HG03469 (cell line): ENCODE results near the gene DCLK2.

Source experiments
- ATAC-seq: cut with Tn5 transposase; IDR thresholded peaks from one replicate; pipeline ENCODE4 v1.9.1; 2021; ENCODE audit warnings: mild to moderate bottlenecking, moderate library complexity, moderate number of reproducible peaks; ENCODE audit not compliant: unreplicated experiment

Gene DCLK2

GRCh38 chr4:150256225-150256620 is 178.0 kb downstream of the DCLK2 start:
- ATAC-seq = no peak

DNA sequence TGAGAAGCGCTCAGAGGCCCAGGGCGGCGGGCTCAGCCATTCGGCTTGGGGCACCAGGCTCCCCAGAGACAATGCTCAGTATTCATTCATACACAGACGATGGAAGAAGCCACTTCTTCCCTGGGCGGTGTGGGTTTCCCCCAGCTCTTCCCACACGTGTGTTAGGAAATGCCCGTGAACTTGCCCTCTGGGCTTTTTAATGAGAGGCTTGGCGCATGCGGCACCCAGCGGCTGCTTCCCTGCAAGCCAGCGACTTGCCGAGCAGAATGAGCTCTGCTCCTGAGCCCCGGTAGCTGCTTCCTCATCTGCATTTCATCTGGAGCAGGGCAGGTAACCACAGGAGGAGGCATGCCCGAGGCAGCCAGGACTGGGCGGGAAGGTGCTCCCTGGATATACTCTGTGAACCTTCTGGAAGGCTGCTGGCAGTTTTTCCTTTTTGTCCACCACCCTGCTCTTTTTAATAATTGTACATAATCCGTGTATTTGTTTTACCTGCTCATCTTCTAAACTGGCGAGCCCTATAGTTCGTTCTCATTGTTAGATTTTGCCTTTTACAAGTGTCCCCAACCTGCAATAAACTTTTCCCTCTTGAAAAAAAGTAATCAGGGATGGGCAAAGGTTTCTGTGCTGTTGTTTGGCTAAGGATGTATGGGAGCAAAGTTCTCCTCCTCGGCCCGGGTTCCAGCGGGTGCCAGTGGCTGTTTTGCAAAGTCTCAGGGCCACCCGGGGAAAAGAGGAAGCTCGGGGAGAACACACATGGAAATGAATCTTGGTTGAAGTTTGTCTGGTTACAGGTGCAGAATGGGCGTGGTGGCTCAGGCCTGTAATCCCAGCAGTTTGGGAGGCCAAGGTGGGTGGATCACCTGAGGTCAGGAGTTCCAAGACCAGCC is 178.8 kb downstream of the DCLK2 start:
- no peak for ATAC-seq

DNA sequence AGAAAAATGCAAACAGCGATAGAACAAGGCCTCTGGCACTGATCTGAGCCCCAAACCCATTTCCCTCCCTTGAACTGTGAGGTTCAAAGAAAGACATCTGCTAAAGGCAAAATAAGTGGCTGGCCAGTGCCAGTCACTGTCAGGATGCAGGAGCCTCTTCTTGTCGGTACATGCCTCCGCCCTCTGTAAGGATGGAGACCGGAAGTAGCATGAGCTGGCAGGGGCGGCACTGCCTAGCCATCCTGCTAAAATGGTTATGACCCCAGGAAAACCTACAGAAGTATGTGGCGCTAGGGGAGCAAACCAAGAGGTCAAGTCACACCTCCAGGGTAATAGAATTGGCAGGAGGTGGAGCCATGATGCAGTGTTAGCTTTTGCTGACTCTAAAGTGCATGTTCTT is 180.3 kb downstream of the DCLK2 start:
- no peak for ATAC-seq

- ATAC-seq = no peak
Observed at GRCh38 chr4:150259861-150260567, 181.8 kb downstream of the DCLK2 start.

DNA sequence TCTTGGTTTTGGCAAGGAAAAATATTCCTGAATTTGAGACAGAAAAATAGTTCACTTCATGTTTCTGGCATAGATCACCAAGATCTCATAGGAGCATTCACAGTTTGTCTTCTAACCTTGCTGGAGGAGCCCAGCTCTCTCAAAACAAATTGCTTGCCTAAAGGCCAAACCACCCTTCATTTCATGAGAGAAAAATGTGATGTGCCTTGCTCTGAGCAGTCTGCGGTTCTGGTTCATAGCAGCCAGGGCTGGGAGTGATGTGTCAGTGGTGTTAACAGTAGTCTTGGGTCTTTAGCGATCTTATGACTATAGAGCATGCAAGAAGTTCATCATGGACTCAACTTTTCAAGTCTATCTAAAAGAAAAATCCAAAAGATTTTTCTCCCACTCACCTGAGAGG is 183.3 kb downstream of the DCLK2 start:
- ATAC-seq = no peak

DNA sequence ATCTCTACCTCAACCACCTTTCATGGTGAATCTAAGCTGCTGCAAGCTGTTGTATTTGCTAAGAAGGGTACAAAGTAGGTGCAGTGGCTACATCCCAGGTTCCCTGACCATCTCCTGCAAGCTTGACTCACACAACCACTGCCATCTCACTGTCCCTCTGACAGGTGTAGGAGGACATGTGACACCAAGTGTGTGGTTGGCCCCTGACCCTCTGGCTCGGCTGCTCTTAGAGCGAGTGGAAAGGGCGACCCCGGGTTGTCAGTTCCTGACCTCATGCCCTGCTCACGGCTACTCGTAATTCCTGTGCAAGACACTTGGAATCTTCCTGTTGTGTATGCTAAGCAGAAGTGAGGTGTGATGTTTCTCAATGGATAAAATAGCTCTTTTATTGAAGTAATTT is 184.4 kb downstream of the DCLK2 start:
- no peak for ATAC-seq

- no peak for ATAC-seq
Observed at GRCh38 chr4:150264595-150265161, 186.4 kb downstream of the DCLK2 start.

DNA sequence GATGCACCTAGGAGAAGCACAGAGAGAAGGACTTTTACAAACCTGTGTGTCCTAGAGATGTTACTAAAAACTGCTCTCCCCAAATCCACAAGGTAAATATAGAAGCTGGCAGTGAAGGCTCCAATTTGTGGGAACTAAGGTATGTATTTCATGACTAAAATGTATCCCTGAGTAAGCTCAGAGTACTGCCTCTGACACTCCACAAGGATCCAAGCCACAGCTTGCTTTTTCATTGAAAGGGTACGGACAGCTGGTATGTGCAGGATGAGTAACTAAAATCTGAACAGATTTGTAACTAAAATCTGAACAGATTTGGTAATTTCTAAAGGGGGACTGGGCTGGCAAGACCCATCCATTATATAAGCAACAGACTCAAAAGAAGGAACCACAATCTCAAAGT is 187.6 kb downstream of the DCLK2 start:
- no peak for ATAC-seq

DNA sequence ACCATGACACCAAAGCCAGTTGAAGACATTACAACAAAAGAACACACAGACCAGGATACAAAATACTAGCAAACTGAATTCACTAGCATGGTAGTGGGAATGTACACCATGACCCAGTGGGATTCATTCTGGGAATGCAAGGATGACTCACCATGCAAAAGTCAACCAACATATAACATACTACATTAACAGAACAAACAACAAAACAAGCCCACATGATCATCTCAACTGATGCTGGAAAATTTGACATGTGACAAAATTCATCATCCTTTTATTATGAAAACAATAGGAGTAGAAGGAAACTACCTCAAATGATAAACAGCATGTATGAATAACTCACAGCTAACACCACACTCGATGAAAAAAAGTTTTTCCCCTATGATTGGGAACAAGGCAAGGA is 190.2 kb downstream of the DCLK2 start:
- ATAC-seq = no peak

- ATAC-seq = no peak
Observed at GRCh38 chr4:150278206-150278605, 200.0 kb downstream of the DCLK2 start.

- ATAC-seq = no peak
Observed at GRCh38 chr4:150280081-150280895, 202.0 kb downstream of the DCLK2 start.

GRCh38 chr4:150280975-150281374 is 202.7 kb downstream of the DCLK2 start:
- no peak for ATAC-seq

- no peak for ATAC-seq
Observed at GRCh38 chr4:150283689-150284088, 205.4 kb downstream of the DCLK2 start.

- ATAC-seq = no peak
Observed at GRCh38 chr4:150286656-150287055, 208.4 kb downstream of the DCLK2 start.

GRCh38 chr4:150289198-150289597 is 211.0 kb downstream of the DCLK2 start:
- ATAC-seq = no peak

GRCh38 chr4:150289881-150290280 is 211.6 kb downstream of the DCLK2 start:
- no peak for ATAC-seq

DNA sequence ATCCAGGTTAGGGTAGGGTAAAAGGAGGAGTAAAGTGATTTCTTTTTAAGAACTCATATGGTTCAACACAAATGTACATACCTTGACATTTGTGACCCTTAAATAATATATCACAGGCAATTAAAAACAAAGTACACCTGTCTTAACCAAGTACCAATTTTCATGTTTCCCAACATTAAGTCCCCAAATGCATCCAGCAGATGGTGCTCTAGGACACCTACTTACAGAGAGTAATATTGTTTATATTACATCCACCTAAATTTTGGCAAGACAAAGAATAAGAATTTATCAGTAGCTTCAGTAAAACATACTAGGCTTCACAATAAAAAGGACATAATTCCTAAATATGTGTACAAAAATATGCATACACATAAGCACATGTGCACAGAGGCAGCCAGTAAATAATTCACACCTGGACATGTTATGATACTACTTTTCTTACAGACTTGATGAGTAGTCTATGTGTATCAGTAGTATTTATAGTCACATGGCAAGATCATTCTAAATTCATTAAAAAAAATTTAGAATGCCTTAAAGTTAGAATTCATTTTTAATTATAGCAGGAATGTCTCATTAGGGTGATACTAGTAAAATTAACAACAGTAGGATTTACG is 219.7 kb downstream of the DCLK2 start:
- ATAC-seq = no peak

- ATAC-seq = no peak
Observed at GRCh38 chr4:150299816-150300215, 221.6 kb downstream of the DCLK2 start.

- no peak for ATAC-seq
Observed at GRCh38 chr4:150302553-150302952, 224.3 kb downstream of the DCLK2 start.

DNA sequence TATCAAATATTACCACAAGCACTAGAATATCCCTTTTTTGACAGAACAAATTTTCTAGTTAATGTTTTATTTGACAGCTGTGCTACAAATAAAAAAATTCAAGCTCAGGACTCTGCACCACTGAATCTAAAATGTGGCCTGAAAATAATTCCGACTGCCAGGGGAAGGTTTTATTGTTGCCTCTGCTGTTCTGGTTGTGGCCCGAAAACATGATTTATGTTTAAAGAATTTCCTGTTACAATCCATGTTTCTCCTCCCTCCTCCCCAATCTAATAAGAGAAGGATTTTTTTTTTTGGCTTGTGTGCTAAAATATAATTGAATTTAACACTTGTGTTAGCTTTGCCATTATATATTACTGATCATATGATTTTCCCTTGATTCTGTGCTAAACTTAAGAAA is 227.8 kb downstream of the DCLK2 start:
- no peak for ATAC-seq

- no peak for ATAC-seq
Observed at GRCh38 chr4:150306719-150307118, 228.5 kb downstream of the DCLK2 start.
